ENCODE results near the gene ATG9A.

DNA sequence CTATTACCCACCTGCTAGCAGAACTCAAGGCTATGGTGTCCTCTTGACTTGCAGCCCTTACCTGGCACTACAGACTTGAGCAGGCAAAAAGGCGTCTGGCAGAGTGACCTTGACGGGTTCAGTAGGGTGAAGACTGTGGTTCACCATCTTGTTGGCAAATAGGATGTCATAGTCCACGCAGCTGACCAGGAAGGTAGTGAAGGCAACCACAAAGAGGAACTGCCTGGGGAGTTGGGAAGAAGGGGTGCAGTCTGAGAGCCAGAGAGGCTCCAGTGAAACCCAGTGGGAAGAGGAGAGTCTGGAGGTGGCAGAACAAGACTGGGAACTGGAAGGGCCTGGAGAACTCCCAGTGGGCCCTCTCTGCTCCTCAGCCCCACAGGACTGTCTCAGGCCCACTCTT is 4.1 kb downstream of the ATG9A start:
- TF ChIP-seq CTCF (IDR thresholded peaks at IDR 0.05) (no peak), POLR2A (IDR thresholded peaks at IDR 0.05) (no peak)
